ENCODE data around the gene C10orf95. TPM values are rescaled to one million over a fixed set of nuclear protein-coding genes. Genes with fewer than 3 reads are reported as not detected.
A peak's percentile ranks its signal among the peaks of the same experiment; 100 is the strongest.

C10orf95 gene
- total RNA-seq, 1 donor from 2014 or later = 3.1 TPM

DNA sequence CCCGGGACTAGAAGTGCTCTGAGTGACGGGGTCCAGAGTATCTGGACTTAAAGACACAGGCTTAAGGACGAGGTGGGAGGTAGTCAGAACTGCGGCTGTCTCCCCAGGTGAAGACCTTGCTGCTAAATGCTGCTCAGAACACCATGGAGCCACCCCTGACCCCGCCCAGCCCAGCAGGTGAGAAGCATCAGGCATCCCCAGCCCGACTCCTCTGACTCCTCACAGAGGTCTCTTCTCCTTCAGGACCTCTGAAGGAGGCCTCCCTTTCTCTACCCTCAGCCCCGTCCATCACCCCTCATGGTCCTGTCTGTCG is 50.0 kb downstream of the C10orf95 start:
- peaks cover 20% of the 10 kb centered on the region for H3K4me1 ChIP-seq
- DNase-seq = peak; percentile 56
- TF ChIP-seq, protein P1, sequence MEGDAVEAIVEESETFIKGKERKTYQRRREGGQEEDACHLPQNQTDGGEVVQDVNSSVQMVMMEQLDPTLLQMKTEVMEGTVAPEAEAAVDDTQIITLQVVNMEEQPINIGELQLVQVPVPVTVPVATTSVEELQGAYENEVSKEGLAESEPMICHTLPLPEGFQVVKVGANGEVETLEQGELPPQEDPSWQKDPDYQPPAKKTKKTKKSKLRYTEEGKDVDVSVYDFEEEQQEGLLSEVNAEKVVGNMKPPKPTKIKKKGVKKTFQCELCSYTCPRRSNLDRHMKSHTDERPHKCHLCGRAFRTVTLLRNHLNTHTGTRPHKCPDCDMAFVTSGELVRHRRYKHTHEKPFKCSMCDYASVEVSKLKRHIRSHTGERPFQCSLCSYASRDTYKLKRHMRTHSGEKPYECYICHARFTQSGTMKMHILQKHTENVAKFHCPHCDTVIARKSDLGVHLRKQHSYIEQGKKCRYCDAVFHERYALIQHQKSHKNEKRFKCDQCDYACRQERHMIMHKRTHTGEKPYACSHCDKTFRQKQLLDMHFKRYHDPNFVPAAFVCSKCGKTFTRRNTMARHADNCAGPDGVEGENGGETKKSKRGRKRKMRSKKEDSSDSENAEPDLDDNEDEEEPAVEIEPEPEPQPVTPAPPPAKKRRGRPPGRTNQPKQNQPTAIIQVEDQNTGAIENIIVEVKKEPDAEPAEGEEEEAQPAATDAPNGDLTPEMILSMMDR (IDR thresholded peaks at IDR 0.05) = no peak
- ATAC-seq = no peak
- H3K27ac ChIP-seq = no peak overlapping the region
- intact Hi-C loops (cut with DNase I) = no loop called here
- no peaks in the 10 kb centered on the region for H3K27me3 ChIP-seq
- peaks cover 28% of the 10 kb centered on the region for H3K36me3 ChIP-seq
- H3K4me3 ChIP-seq = no peak overlapping the region
- no peaks in the 10 kb centered on the region for H3K9me3 ChIP-seq

DNA sequence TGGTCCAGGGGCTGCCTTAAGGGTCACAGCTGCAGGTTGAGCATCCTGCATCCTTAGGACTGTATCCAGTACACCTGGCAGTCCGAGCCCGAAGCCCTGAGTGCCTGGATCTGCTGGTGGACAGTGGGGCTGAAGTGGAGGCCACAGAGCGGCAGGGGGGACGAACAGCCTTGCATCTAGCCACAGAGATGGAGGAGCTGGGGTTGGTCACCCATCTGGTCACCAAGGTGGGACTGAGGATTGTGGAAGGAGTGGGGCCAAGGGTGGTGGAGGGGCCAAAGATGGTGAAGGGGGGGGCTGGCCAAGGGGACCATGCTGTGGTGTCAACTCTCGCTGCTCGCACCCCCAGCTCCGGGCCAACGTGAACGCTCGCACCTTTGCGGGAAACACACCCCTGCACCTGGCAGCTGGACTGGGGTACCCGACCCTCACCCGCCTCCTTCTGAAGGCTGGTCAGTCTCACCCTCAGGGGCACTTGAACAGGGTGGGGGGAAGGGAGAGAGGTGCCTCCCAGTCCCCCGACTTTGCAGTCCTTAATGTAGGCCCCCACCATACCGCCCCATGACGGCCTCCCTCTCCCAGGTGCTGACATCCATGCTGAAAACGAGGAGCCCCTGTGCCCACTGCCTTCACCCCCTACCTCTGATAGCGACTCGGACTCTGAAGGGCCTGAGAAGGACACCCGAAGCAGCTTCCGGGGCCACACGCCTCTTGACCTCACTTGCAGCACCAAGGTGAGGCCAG is 50.6 kb downstream of the C10orf95 start:
- Histone ChIP-seq H3K27ac (no peak overlapping the region), H3K9me3 (no peaks in the 10 kb centered on the region), H3K4me3 (no peak overlapping the region), H3K4me1 (peaks cover 24% of the 10 kb centered on the region), H3K27me3 (no peaks in the 10 kb centered on the region), H3K36me3 (peaks cover 28% of the 10 kb centered on the region)
- intact Hi-C loops (cut with DNase I) = no loop called here
- TF ChIP-seq, protein P1 (IDR thresholded peaks at IDR 0.05) = no peak
- DNase-seq = peak; percentile 56
- no peak for ATAC-seq

DNA sequence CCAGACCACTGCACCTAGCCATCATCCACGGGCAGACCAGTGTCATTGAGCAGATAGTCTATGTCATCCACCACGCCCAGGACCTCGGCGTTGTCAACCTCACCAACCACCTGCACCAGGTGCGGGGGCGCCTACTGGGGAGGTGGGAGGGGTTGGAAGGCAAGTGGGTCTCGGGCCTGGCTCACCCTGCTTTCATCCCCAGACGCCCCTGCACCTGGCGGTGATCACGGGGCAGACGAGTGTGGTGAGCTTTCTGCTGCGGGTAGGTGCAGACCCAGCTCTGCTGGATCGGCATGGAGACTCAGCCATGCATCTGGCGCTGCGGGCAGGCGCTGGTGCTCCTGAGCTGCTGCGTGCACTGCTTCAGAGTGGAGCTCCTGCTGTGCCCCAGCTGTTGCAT is 51.3 kb downstream of the C10orf95 start:
- Histone ChIP-seq H3K4me3 (no peak overlapping the region), H3K27ac (peak overlapping the region; percentile 80), H3K4me1 (peaks cover 24% of the 10 kb centered on the region), H3K9me3 (no peaks in the 10 kb centered on the region), H3K36me3 (peaks cover 28% of the 10 kb centered on the region), H3K27me3 (no peaks in the 10 kb centered on the region)
- TF ChIP-seq, protein P1 (IDR thresholded peaks at IDR 0.05) = no peak
- intact Hi-C loops (cut with DNase I) = no loop called here
- DNase-seq (peak; percentile 61), ATAC-seq (no peak)

Small RNA genes lying within 50 kb of the gene (microRNA-seq; reads per million reads assigned to microRNA genes)
- gene MIR146B (ENCODE audit: borderline microRNAs expressed) = 10,026 reads per million, percentile 97 among the genes with 10 or more reads in this experiment

Other genes with a start within 250 kb of the C10orf95 start
- gene ELOVL3, start 225.2 kb downstream of the C10orf95 start, total RNA-seq = 0.87 TPM
- not detected for gene PITX3, start 210.0 kb downstream of the C10orf95 start, total RNA-seq
- 38.5 TPM for gene GBF1, start 206.0 kb downstream of the C10orf95 start, total RNA-seq
- 36.8 TPM for gene NFKB2, start 55.8 kb downstream of the C10orf95 start, total RNA-seq
- 3.5 TPM for gene PSD, start 32.8 kb downstream of the C10orf95 start, total RNA-seq
- 16.0 TPM for gene FBXL15, start 30.7 kb downstream of the C10orf95 start, total RNA-seq
- 44.8 TPM for gene CUEDC2, start 19.0 kb downstream of the C10orf95 start, total RNA-seq
- 92.5 TPM for gene ACTR1A, start 51.2 kb upstream of the C10orf95 start, total RNA-seq
- gene SUFU, start 52.4 kb upstream of the C10orf95 start, total RNA-seq = 13.5 TPM
- gene TRIM8, start 192.9 kb upstream of the C10orf95 start, total RNA-seq = 146 TPM